NB4 (cell line): ENCODE measurements around the gene LGALS4.

Experiments
- CTCF ChIP-seq: IDR thresholded peaks from one replicate; pipeline ENCODE4 v1.5.1; 2012; ENCODE audit warnings: low read depth, low read length
- MAX ChIP-seq: IDR thresholded peaks from 2 replicates; pipeline ENCODE4 v1.6.1; 2011; ENCODE audit warnings: low read depth, low read length
- MYC ChIP-seq: IDR thresholded peaks from 2 replicates; pipeline ENCODE4 v1.6.1; 2011; ENCODE audit warnings: low read depth, low read length
- POLR2A ChIP-seq: IDR thresholded peaks from 2 replicates; pipeline ENCODE4 v1.6.1; 2011; ENCODE audit warnings: mild to moderate bottlenecking; ENCODE audit not compliant: insufficient read length; ENCODE audit errors: extremely low read depth

- TF ChIP-seq CTCF (no peak), POLR2A (no peak), MAX (no peak), MYC (no peak)
Observed at GRCh38 chr19:38808741-38809140, 4.0 kb downstream of the LGALS4 start.
